Gastroesophageal sphincter (tissue), 4 donors: Measurements from ENCODE around the gene CALB2. TPM values are rescaled to one million over a fixed set of nuclear protein-coding genes. Genes with fewer than 3 reads are reported as not detected.
A peak's percentile ranks its signal among the peaks of the same experiment; 100 is the strongest.

ENCODE experiments used
- ATAC-seq: fragments of 150-250 bp; one replicate; pipeline ENCODE4 v1.9.1; 2016; ENCODE audit warnings: mild to moderate bottlenecking, moderate library complexity
- H3K27ac ChIP-seq, 4 donors: fragments of 200-600 bp; sonication (generic) in 3 of 4; 1 replicate in 3 of 4; 2 replicates in 1 of 4; pipeline ENCODE4 v1.5.1; 2016 to 2019
- H3K27me3 ChIP-seq: fragments of 200-600 bp; sonication (generic); one replicate; pipeline ENCODE4 v1.5.1; 2019
- H3K36me3 ChIP-seq, 2 donors: fragments of 200-600 bp; sonication (generic); one replicate each; pipeline ENCODE4 v1.5.1; 2019; ENCODE audit warnings: control low read depth in 1 of 2
- H3K4me1 ChIP-seq, 3 donors: fragments of 200-600 bp; sonication (generic); 1 replicate in 2 of 3; 2 replicates in 1 of 3; pipeline ENCODE4 v1.5.1; 2016 to 2019; ENCODE audit warnings: control low read depth in 2 of 3
- H3K4me3 ChIP-seq, 2 donors: fragments of 200-600 bp; sonication (generic); one replicate each; pipeline ENCODE4 v1.5.1; 2019; ENCODE audit warnings: mild to moderate bottlenecking in 1 of 2, moderate library complexity in 1 of 2
- H3K9me3 ChIP-seq, 3 donors: fragments of 200-600 bp; sonication (generic); one replicate each; pipeline ENCODE4 v1.5.1; 2017 to 2019; ENCODE audit warnings: control low read depth in 2 of 3
- CTCF ChIP-seq, 4 experiments: fragments of 200-600 bp in 2 of 4; fragments of 450-650 bp in 2 of 4; sonication (generic) in 1 of 4; IDR thresholded peaks; one replicate each; pipeline ENCODE4 v1.5.1; 2017 to 2019; ENCODE audit warnings: antibody characterized with exemption in 4 of 4, mild to moderate bottlenecking in 2 of 4, moderate library complexity in 2 of 4
- EP300 ChIP-seq: sonication (generic); formaldehyde crosslinking; IDR thresholded peaks from one replicate; pipeline ENCODE4 v1.6.1; 2017; ENCODE audit warnings: antibody characterized with exemption, mild to moderate bottlenecking
- POLR2A ChIP-seq, 2 donors: fragments of 450-650 bp; IDR thresholded peaks; one replicate each; pipeline ENCODE4 v1.6.1; 2017; ENCODE audit warnings: antibody characterized with exemption in 2 of 2, mild to moderate bottlenecking in 2 of 2, moderate library complexity in 1 of 2
- POLR2AphosphoS5 ChIP-seq: sonication (generic); formaldehyde crosslinking; IDR thresholded peaks from one replicate; pipeline ENCODE4 v1.6.1; 2017; ENCODE audit warnings: antibody characterized with exemption
- WGBS, 2 donors: methylation state at CpG; one replicate each; pipeline ENCODE4 v1.1.5; 2018; ENCODE audit warnings: low coverage in 1 of 2; 5-methylcytosine and 5-hydroxymethylcytosine counted together
- total RNA-seq, 4 donors: library from RNA; depleted of rRNA; stranded (reverse); fragments of >200 nt; gene quantifications; one replicate each; pipeline ENCODE4 v1.1.0, GENCODE V29; 2016

CALB2 gene
- total RNA-seq, 4 donors from 2014 or later, result 0.85 to 2.8 TPM; not detected in 2

GRCh38 chr16:71365021-71365420 is 6.5 kb downstream of the CALB2 start:
- no peaks in the 10 kb centered on the region for H3K36me3 ChIP-seq
- no peaks in the 10 kb centered on the region for H3K9me3 ChIP-seq
- H3K4me1 ChIP-seq, result no peaks in the 10 kb centered on the region
- ATAC-seq, result no peak
- peaks cover 63% of the 10 kb centered on the region for H3K27me3 ChIP-seq
- no peak overlapping the region for H3K27ac ChIP-seq
- H3K4me3 ChIP-seq, result no peak overlapping the region
- 56 to 57% methylated on average over 5 of the region's 10 CpGs for WGBS, 2 donors
- TF ChIP-seq POLR2AphosphoS5, result no peak
- TF ChIP-seq POLR2A (IDR thresholded peaks at IDR 0.05), result no peak
- TF ChIP-seq EP300, result no peak
- TF ChIP-seq CTCF (IDR thresholded peaks at IDR 0.05), result no peak

- WGBS, 2 donors, result 73% methylated on average over 8 of the region's 12 CpGs; no CpG with 5 or more reads in 1 of the 2 donors
- no peak overlapping the region for H3K27ac ChIP-seq
- no peaks in the 10 kb centered on the region for H3K36me3 ChIP-seq
- no peak overlapping the region for H3K4me3 ChIP-seq
- no peak for ATAC-seq
- no peaks in the 10 kb centered on the region for H3K4me1 ChIP-seq
- H3K27me3 ChIP-seq, result peaks cover 68% of the 10 kb centered on the region
- H3K9me3 ChIP-seq, result no peaks in the 10 kb centered on the region
- TF ChIP-seq EP300, result no peak
- no peak for TF ChIP-seq POLR2A (IDR thresholded peaks at IDR 0.05)
- peak in 1 of 4 experiments; percentile 24 for TF ChIP-seq CTCF (IDR thresholded peaks at IDR 0.05)
- no peak for TF ChIP-seq POLR2AphosphoS5
Measured at GRCh38 chr16:71367241-71367976, 8.9 kb downstream of the CALB2 start.

GRCh38 chr16:71368958-71369357 is 10.4 kb downstream of the CALB2 start:
- H3K4me3 ChIP-seq, result no peak overlapping the region
- H3K36me3 ChIP-seq, result no peaks in the 10 kb centered on the region
- H3K9me3 ChIP-seq, result no peaks in the 10 kb centered on the region
- 79 to 82% methylated on average over 4 to 9 of the region's 10 CpGs for WGBS, 2 donors
- TF ChIP-seq POLR2AphosphoS5 (no peak), EP300 (no peak), POLR2A (IDR thresholded peaks at IDR 0.05) (no peak)
- no peaks in the 10 kb centered on the region for H3K4me1 ChIP-seq
- H3K27me3 ChIP-seq, result peaks cover 79% of the 10 kb centered on the region
- H3K27ac ChIP-seq, result no peak overlapping the region
- no peak for ATAC-seq

GRCh38 chr16:71369494-71369893 is 11.0 kb downstream of the CALB2 start:
- ATAC-seq, result no peak
- TF ChIP-seq CTCF (IDR thresholded peaks at IDR 0.05), result no peak
- Histone ChIP-seq H3K4me1 (no peaks in the 10 kb centered on the region), H3K27ac (no peak overlapping the region), H3K36me3 (no peaks in the 10 kb centered on the region), H3K4me3 (no peak overlapping the region), H3K27me3 (peaks cover 77% of the 10 kb centered on the region), H3K9me3 (no peaks in the 10 kb centered on the region)
- 56 to 83% methylated on average over 3 to 10 of the region's 11 CpGs for WGBS, 2 donors

GRCh38 chr16:71371237-71371636 is 12.7 kb downstream of the CALB2 start:
- H3K4me3 ChIP-seq, result no peak overlapping the region
- H3K4me1 ChIP-seq, result no peaks in the 10 kb centered on the region
- H3K27ac ChIP-seq, result no peak overlapping the region
- H3K36me3 ChIP-seq, result no peaks in the 10 kb centered on the region
- 75 to 78% methylated on average over 2 of the region's 2 CpGs for WGBS, 2 donors
- ATAC-seq, result no peak
- TF ChIP-seq POLR2AphosphoS5, result no peak
- TF ChIP-seq POLR2A (IDR thresholded peaks at IDR 0.05), result no peak
- no peak for TF ChIP-seq CTCF (IDR thresholded peaks at IDR 0.05)
- TF ChIP-seq EP300, result no peak
- H3K27me3 ChIP-seq, result peaks cover 71% of the 10 kb centered on the region
- H3K9me3 ChIP-seq, result no peaks in the 10 kb centered on the region
